Measurements from ENCODE around the gene GRIK4.

Gene GRIK4

GRCh38 chr11:120900643-120901042, 389.1 kb downstream of the GRIK4 start:
- DNase-seq (ENCODE audit: insufficient read length) (no peak), FAIRE-seq (no peak)
- TF ChIP-seq POLR2AphosphoS5 (IDR thresholded peaks at IDR 0.05; ENCODE audit: low read depth, low read length) = no peak
- TF ChIP-seq POLR2A (IDR thresholded peaks at IDR 0.05; ENCODE audit: low read depth, low read length) = no peak
- no peak for TF ChIP-seq TAF1 (IDR thresholded peaks at IDR 0.05; ENCODE audit: borderline replicate concordance, low read depth, low read length)

- FAIRE-seq (no peak), DNase-seq (ENCODE audit: insufficient read length) (no peak)
- TF ChIP-seq POLR2A (IDR thresholded peaks at IDR 0.05; ENCODE audit: low read depth, low read length) (no peak), POLR2AphosphoS5 (IDR thresholded peaks at IDR 0.05; ENCODE audit: low read depth, low read length) (no peak), TAF1 (IDR thresholded peaks at IDR 0.05; ENCODE audit: borderline replicate concordance, low read depth, low read length) (no peak)
Measured at GRCh38 chr11:120903686-120904085, 392.1 kb downstream of the GRIK4 start.

- DNase-seq (ENCODE audit: insufficient read length) (no peak), FAIRE-seq (no peak)
- no peak for TF ChIP-seq POLR2AphosphoS5 (IDR thresholded peaks at IDR 0.05; ENCODE audit: low read depth, low read length)
- TF ChIP-seq POLR2A (IDR thresholded peaks at IDR 0.05; ENCODE audit: low read depth, low read length) = no peak
Measured at GRCh38 chr11:120904116-120904515, 392.6 kb downstream of the GRIK4 start.

GRCh38 chr11:120906766-120907165, 395.2 kb downstream of the GRIK4 start:
- TF ChIP-seq TAF1 (IDR thresholded peaks at IDR 0.05; ENCODE audit: borderline replicate concordance, low read depth, low read length) (no peak), POLR2A (IDR thresholded peaks at IDR 0.05; ENCODE audit: low read depth, low read length) (no peak), POLR2AphosphoS5 (IDR thresholded peaks at IDR 0.05; ENCODE audit: low read depth, low read length) (no peak)
- FAIRE-seq = no peak
- no peak for DNase-seq (ENCODE audit: insufficient read length)

- FAIRE-seq (no peak), DNase-seq (ENCODE audit: insufficient read length) (no peak)
- TF ChIP-seq TAF1 (IDR thresholded peaks at IDR 0.05; ENCODE audit: borderline replicate concordance, low read depth, low read length) = no peak
- TF ChIP-seq POLR2AphosphoS5 (IDR thresholded peaks at IDR 0.05; ENCODE audit: low read depth, low read length) = no peak
- TF ChIP-seq POLR2A (IDR thresholded peaks at IDR 0.05; ENCODE audit: low read depth, low read length) = no peak
Measured at GRCh38 chr11:120907971-120908370, 396.4 kb downstream of the GRIK4 start.

- TF ChIP-seq POLR2AphosphoS5 (IDR thresholded peaks at IDR 0.05; ENCODE audit: low read depth, low read length) (no peak), TAF1 (IDR thresholded peaks at IDR 0.05; ENCODE audit: borderline replicate concordance, low read depth, low read length) (no peak), POLR2A (IDR thresholded peaks at IDR 0.05; ENCODE audit: low read depth, low read length) (no peak)
- FAIRE-seq = no peak
- DNase-seq (ENCODE audit: insufficient read length) = no peak
Measured at GRCh38 chr11:120908461-120909181, 397.1 kb downstream of the GRIK4 start.

GRCh38 chr11:120909676-120910416, 398.3 kb downstream of the GRIK4 start:
- DNase-seq (ENCODE audit: insufficient read length) (no peak), FAIRE-seq (no peak)
- TF ChIP-seq TAF1 (IDR thresholded peaks at IDR 0.05; ENCODE audit: borderline replicate concordance, low read depth, low read length) (no peak), POLR2A (IDR thresholded peaks at IDR 0.05; ENCODE audit: low read depth, low read length) (no peak), POLR2AphosphoS5 (IDR thresholded peaks at IDR 0.05; ENCODE audit: low read depth, low read length) (no peak)

GRCh38 chr11:120911943-120912342, 400.4 kb downstream of the GRIK4 start:
- FAIRE-seq = no peak
- TF ChIP-seq POLR2AphosphoS5 (IDR thresholded peaks at IDR 0.05; ENCODE audit: low read depth, low read length) (no peak), POLR2A (IDR thresholded peaks at IDR 0.05; ENCODE audit: low read depth, low read length) (no peak)
- no peak for DNase-seq (ENCODE audit: insufficient read length)

GRCh38 chr11:120912504-120912903, 401.0 kb downstream of the GRIK4 start:
- DNase-seq (ENCODE audit: insufficient read length) (no peak), FAIRE-seq (peak; percentile 87)
- TF ChIP-seq TAF1 (IDR thresholded peaks at IDR 0.05; ENCODE audit: borderline replicate concordance, low read depth, low read length) = no peak
- no peak for TF ChIP-seq POLR2A (IDR thresholded peaks at IDR 0.05; ENCODE audit: low read depth, low read length)
- TF ChIP-seq POLR2AphosphoS5 (IDR thresholded peaks at IDR 0.05; ENCODE audit: low read depth, low read length) = no peak

- FAIRE-seq (no peak), DNase-seq (ENCODE audit: insufficient read length) (no peak)
- no peak for TF ChIP-seq POLR2AphosphoS5 (IDR thresholded peaks at IDR 0.05; ENCODE audit: low read depth, low read length)
- TF ChIP-seq TAF1 (IDR thresholded peaks at IDR 0.05; ENCODE audit: borderline replicate concordance, low read depth, low read length) = no peak
- TF ChIP-seq POLR2A (IDR thresholded peaks at IDR 0.05; ENCODE audit: low read depth, low read length) = no peak
Measured at GRCh38 chr11:120912915-120913314, 401.4 kb downstream of the GRIK4 start.

- DNase-seq (ENCODE audit: insufficient read length) = no peak
- no peak for TF ChIP-seq POLR2A (IDR thresholded peaks at IDR 0.05; ENCODE audit: low read depth, low read length)
- TF ChIP-seq POLR2AphosphoS5 (IDR thresholded peaks at IDR 0.05; ENCODE audit: low read depth, low read length) = no peak
- TF ChIP-seq TAF1 (IDR thresholded peaks at IDR 0.05; ENCODE audit: borderline replicate concordance, low read depth, low read length) = no peak
- no peak for FAIRE-seq
Measured at GRCh38 chr11:120914021-120914420, 402.5 kb downstream of the GRIK4 start.

GRCh38 chr11:120914601-120915000, 403.1 kb downstream of the GRIK4 start:
- no peak for TF ChIP-seq POLR2A (IDR thresholded peaks at IDR 0.05; ENCODE audit: low read depth, low read length)
- no peak for TF ChIP-seq POLR2AphosphoS5 (IDR thresholded peaks at IDR 0.05; ENCODE audit: low read depth, low read length)
- no peak for TF ChIP-seq TAF1 (IDR thresholded peaks at IDR 0.05; ENCODE audit: borderline replicate concordance, low read depth, low read length)
- FAIRE-seq (no peak), DNase-seq (ENCODE audit: insufficient read length) (no peak)

Data from GM12892 (cell line).